Activated naive CD4-positive, alpha-beta T cell treated with Interleukin-2 at 50 U/mL for 16 hours (primary cell): Measurements from ENCODE around the gene ALKBH8.
A peak's percentile ranks its signal among the peaks of the same experiment; 100 is the strongest.
"Not testable (repeated sequence)": the region's sequence is repeated elsewhere in the genome, so short reads cannot be mapped to it uniquely, and the experiment has no call there.

Source experiments
- DNase-seq: peaks from one replicate; pipeline ENCODE4 v3.0.0-alpha.2; 2020

ALKBH8 gene

DNA sequence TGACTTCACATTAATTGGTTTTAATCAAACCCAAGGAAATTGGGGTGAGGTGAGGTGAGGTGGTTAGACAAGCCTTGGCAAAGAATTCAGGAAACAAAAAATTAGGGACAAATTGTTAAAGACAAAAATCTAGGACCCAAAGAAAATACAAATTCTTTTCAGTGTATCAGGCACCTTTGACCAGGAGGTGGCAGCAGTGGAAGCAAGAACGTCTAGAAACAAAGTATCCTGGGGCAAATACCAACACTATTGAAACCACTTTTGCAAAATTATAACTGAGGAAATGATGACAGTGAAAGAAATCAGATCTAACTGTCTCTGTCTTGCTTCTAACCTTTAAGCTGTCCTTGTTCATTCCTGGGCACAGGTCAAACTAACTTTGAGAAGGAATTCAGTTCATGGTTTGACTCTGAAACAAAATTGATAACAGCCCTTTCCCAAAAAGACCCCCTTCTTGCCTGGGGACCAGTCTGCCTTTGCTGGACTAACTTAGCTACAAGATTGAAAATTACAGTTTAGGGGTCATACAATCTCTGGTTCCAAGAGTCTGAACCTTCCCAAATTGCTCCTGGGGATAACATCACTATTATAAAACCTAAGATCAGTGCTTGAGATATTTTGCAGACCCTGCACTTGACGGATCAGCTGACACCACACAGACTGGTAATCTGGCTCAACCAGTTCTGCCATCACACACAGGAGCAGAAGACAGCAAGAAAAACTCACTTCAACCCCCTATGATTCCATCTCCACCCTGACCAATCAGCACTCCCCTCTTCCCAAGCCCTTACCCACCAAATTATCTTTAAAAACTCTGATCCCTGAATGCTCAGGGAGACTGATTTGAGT is 11.2 kb upstream of the ALKBH8 start:
- peak; percentile 58 for DNase-seq

DNA sequence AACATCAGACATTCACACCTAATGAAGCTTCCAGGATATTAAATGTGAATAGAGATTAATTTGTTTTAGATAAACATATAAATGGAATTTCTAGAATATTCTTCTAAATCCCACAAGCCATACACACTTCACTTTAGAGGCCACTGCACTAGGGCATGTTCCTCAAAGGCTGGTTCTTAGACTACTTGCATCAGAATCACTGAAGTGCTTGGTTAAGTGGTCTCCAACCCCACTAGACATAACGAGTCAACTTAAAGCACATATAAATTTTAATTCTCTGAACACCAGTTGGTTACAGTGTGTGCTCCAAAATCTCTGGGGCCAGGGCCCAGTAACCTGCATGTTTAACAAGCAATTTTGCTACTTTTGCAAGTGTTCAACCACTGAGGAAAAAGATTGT is 7.9 kb upstream of the ALKBH8 start:
- no peak for DNase-seq

DNA sequence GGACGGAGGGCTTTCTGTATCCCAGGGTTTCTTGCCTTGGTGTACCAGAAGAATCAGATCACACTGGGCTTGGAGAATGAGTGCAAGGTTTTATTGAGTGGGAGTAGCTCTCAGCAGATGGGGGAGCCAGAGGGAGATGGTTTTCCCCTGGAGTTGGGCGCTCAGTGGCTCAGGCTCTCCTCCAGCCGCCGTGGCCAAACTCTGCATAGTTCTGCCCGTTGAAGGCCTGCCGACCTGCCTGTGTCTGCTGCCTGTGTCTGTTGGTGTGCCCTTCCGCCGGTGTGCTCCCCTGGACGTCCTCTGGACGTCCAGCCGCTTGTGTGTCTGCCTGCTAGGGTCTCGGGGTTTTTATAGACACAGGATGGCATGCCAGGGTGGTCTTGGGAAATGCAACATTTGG is 4.5 kb upstream of the ALKBH8 start:
- no peak for DNase-seq

DNA sequence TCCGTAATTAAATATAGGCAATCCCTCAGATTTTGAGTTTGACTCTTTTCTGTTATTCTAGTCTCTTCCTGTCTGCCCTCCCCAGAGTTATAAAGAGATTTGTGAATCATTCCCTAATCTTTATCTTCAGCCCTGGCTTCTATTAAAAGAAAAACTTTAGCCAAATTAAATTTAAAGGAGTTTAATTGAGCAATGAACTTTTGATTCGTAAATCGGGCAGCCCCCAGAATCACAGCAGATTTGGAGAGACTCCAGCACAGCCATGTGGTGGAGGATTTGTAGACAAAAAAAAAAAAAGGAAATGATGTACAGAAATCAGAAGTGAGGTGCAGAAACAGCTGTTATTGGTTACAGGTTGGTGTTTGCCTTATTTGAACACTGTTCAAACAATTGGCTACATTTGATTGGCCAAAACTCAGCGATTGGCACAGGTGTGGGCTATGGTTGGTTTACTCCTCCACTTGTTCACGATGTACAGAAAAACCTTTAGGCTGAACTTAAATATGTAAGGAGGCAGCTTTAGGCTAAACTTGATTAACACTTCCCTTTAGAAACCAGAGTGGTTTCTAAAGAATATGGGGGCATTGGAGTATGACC is 2.3 kb upstream of the ALKBH8 start:
- DNase-seq: no peak

DNA sequence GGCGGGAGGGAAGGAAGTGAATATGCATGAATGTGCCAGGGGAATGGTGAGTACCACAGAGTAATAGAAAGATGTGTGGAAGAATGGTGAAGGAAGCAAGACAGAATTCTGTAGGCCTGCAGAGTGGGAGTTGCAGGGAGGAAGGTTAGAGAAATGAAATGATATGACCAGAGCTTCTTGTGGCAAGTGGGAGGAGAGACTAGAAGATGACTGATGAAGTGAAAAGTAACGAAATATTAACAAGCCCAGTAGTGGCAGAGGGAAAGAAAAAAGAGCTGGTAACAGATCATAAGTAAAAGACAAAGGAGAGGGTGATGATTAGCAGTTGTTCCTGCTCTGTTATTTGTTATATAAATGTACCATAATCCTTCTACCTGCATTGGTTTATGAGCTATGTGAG is 1.0 kb upstream of the ALKBH8 start:
- no peak for DNase-seq

DNA sequence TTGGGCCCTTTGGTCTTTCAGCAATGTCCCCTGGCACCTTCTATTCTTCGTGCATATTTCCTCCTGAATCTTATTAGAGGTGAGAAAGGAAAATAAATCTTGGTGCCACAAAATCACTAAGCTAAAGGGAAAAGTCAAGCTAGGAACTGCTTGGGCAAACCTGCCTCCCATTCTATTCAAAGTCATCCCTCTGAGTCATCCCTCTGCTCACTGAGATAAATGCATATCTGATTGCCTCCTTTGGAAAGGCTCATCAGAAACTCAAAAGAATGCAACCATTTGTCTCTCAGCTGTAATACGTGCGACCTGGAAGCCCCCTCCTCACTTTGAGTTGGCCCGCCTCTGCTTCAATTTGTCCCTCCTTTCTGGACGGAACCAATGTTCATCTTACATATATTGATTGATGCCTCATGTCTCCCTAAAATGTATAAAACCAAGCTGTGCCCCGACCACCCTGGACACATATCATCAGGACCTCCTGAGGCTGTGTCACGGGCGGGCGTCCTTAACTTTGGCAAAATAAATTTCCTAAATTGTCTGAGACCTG is 493 bp upstream of the ALKBH8 start:
- DNase-seq: not testable (repeated sequence)

DNA sequence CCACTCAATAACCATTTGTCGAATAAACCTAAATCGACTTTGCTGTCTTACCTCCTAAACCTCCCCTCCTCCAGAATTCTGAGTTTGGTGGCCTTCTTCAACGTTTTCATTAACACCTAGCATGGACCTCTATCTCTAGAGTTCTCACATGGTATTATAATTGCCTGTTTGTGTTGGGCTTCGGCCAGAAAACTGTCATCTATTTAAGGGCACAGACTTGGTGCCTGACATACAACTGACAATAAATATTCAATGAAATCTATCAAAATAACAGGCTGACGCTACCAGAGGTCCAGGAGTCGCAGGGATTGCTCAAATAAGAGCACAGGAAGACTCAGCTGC is 687 bp downstream of the ALKBH8 start:
- DNase-seq: no peak

DNA sequence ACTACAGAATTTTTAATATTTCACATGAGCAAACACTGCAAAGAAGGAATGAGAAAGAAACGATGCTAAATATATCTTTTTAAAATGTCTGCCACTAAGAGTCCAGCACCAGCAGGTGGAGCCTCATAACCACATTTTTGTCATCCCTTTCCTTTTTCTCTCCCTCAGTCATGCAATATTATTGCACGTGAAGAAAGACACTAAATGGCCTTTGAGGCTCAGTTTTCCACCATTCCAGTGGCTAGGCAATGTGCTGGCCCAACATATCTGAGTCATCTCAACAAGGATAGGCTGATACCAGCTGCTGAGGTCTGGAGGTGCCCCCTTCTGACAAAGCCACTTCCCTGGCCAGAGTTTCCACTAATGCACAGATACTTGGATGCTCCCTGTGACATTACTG is 1.8 kb downstream of the ALKBH8 start:
- peak; percentile 21 for DNase-seq

DNA sequence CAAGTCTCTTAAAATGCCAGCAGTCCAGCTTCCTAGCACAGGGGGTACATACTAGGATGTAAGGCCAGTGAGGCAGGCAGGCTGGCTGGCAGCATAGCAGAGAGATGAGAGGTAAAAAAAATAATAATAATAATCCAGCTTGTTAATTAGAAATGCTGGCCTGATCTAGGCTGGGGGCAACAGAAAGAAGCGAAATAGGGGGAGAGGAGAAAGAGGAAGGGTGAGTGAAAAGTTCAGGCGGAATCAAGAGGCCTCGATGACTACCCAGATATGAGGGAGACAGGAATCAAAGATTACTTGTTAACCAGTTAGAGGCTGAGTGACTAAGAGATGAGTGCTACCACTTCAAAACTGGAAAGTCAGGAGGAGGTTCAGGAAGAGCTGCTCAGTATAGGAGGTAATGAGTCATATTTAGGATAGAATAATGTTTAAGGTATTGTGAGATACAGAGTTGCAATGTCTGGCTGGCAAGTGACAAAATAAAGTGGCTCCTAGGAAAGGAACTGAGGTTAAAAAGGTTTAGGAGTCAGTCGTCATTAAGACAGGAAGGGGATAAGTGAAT is 2.8 kb downstream of the ALKBH8 start:
- no peak for DNase-seq

DNA sequence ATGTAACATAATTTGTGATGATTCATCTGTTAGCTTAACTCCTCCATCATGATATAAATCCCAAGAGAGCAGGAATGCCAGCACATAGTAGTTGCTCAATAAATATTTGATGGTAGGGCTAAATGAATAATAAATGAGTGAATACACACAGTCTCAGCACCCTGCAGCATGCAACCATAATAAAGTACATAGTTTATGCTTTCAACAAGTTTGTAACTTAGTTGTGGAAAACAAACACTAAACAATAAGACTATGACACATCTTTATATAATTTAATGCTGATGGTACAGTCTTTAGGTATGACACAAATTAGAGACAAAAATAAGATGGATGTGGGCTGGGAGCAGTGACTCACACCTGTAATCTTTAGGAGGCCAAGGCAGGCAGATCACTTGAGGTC is 3.8 kb downstream of the ALKBH8 start:
- DNase-seq: peak; percentile 13

DNA sequence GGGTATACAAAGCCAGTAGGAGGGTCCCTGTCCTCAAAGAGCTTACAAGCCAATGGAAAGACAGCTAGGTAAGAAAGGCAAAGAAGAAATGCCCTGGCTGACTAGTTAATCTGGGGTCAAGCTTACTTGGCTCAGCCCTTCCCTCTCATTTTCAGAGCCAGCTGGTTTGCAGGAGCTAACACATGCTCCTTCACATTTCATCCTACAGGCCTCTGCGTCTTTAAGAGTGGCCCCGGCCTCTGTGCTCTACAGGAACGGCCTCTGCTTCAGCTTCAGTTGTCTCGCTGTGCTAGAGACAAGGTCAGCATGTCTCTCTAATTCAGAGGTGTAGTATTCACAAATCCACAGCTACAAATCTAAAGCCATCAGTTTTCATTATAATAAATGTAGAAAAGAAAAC is 15.2 kb downstream of the ALKBH8 start:
- no peak for DNase-seq

DNA sequence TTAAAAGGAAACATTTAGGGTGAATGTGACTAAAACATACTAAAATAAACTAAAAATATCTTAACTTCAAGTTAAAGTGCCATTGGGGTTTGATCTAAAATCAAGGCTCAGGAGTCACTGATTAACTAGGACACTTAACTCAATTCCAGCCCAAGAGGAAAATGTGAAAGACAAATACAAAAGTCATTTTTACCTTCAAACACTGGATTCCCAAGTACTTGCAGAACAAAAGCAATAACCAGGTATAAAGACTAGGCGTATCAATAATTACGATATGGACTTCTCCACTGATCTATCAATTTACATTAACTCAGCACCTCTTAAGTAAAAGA is 15.6 kb downstream of the ALKBH8 start:
- no peak for DNase-seq

DNA sequence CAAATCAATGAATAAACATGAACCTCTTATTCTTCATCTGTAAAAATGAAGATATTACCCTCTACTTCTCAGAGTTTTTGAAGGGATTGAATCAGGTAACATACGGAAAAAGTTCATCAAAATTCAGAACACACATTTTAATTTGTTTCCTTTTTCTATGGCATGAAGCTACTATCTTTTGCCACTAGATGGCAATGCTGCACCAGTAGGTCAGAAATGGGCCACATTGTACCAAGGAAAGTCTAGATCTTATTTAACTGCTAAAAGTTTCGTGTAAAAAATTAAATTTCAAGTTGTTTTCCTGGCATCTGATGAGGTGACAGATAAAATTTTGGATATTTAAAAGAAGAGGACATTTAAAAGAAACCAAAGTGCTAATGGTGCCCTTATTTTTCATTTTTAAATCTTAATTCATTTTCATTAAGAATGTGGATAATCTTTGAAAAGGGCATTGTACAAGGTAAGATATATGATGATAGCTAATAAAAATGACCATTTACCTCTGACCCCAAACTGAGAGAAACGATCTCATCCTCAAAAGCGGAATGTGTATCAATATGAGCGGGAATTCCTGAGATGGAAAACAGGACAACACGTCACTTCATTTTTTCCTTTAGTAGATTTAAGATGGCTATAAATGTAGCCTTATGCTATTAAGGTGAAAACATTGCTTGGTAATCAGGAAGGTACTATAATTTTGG is 16.1 kb downstream of the ALKBH8 start:
- DNase-seq: peak; percentile 20

DNA sequence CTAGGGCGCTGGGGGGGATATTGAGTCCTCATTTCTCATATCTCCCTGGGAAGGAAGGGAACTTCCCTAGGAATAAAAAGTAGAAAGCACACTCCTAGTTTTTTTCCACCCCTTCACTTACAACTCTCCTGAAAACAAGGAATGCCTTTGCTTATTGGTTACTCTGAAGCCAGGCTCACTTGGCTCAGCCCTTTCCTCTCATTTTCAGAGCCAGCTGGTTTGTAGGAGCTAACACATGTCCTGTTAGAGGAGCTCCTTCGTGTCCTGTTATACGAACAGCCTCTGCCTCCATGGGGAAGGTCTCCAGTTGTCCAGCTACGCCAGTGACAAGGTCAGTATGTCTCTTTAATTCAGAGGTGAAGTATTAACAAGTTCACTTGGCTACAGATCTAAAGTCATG is 17.6 kb downstream of the ALKBH8 start:
- no peak for DNase-seq

DNA sequence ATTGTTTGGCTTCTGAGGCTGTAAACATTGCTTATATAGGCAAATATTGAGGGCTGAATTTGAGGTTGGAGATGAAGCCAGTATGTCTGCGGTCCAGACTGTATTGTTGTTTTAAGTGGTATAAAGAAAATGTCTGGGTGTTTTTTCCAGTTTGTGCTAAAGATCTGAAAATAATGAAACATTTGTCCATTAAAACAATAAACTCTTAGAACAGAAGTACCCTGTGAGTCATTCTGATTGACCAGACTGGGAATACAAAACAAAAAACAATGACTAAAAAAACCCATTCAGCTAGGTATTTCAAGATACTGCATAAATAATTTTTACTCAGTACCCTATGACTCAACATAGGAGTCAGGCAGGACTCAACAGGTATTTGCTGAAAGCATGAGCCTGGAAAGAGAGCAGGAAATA is 20.4 kb downstream of the ALKBH8 start:
- no peak for DNase-seq

DNA sequence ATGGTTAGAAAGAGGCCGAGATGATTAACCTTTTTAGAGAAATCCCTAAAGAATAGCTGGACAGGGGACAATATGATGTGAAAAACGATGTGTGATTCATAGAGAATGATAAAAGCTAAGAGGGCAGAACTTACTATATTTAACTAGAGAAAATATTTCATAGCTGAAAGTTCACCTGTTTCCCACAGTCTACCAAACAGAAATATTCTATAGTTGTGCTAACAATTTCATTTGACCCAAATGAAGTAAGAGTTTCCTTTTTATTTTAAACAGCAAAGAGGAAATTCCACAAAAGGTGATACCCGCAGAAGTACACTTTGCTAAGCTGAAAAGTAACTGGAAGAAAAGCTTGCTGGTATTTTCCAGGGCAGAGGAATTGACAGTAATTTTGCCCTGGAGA is 26.7 kb downstream of the ALKBH8 start:
- no peak for DNase-seq

DNA sequence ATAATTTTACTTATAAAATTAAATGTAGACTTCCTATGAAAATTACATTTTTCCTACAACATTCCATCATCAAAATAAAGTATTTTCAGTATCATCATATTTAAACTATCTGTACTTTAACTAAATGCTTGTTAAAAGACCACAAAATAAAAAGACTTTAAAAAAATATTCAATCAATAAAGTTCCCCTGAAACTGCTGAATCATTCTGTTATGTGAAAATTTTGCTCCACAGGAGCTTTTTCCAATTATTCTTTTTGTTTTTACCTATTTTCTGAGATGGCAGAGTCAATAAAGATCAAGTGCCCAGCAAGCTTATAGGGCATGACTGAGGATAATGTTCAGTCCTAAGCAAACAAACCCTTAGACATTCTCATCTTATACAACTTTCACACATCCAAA is 27.3 kb downstream of the ALKBH8 start:
- DNase-seq: no peak

DNA sequence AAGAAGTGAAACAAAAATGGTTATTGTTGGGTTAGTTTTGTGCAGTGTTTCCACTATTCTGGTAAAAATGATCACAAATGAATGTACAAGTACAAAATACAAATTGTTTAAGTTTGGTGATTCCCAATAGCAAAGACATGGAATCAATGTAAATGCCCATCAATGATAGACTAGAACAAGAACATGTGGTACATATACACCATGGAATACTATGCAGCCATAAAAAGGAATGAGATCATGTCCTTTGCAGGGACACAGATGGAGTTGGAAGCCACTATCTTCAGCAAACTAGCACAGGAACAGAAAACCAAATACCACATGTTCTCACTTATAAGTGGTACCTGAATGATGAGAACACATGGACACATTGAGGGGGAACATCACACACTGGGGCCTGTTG is 28.4 kb downstream of the ALKBH8 start:
- not testable (repeated sequence) for DNase-seq

DNA sequence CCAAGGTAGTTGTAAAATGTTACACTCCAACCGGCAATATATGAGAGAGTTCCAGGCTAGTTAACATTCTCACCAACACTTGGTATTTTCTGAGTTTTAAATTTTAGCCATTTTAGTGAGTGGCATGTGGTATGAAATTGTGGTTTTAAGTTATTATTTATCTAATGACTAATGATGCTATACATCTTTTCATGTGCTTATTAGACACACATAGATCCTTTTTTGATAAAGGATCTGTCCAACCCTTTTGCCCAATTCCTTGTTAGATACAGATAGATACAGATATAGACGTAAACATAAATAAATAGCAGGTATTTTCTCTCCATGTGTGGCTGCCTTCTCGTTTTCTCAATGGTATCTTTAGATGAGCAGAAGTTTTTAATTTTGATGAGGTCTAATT is 39.3 kb downstream of the ALKBH8 start:
- DNase-seq: no peak

DNA sequence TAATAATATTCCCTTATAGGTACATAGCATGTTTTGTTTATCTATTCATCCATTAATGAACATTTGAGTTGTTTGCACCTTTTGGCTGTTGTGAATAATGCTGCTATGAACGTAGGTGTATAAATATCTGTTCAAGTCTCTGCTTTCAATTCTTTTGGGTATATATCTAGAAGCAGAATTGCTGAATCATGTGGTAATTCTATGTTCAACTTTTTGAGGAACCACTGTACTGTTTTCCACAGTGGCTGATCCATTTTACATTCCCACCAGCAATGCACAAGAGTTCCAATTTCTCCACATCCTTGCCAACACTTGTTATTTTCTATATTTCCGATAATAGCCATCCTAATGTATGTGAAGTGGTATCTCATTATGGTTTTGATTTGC is 56.7 kb downstream of the ALKBH8 start:
- DNase-seq: no peak

DNA sequence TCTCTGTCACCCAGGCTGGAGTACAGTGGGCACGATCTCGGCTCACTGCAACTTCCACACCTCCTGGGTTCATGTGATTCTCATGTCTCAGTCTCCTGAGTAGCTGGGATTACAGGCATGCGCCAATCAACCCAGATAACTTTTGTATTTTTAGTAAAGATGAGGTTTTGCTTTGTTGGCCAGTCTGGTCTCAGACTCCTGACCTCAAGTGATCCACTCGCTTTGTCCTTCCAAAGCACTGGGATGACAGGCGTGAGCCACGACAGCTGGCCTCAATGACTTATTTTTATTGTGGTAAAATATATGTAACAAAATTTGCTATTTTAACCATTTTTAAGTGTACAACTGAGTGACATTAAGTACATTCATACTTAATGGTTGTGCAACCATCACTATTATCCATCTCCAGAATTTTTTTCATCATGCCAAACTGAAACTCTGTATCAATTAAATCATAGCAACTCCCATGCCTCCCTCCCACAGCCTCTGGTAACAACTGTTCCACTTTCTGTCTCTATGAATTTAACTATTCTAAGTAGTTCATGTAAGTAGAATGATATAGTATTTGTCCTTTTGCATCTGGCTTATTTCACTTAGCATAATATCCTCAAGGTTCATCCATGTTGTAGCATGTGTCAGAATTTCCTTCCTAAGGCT is 57.2 kb downstream of the ALKBH8 start:
- DNase-seq: no peak

DNA sequence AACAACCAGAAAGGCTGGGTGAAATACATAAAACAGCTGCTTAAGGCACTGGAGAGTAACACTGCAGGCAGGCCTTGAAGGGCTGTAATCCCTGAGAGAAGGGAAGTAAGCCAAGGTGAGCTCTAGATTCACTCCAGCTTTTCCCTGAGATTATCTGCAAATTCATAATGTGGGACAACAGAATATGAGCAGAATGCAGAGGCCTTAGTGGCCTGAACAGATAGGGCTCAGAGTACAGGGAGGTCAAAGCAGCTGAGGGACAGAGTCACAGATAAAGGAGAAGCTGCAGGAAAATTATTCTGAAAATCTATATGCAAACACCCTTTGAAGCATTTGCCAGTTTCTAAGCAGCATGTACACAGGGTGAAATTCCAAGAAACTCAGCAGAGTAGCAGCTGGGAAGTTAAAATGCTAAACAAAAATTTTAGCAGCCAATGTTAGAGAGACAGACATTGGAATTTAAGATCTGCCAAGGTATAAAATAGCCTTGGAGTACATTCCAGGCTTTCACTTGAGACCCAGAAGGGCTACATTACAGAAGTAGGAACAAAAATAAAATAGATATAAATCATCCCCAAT is 59.8 kb downstream of the ALKBH8 start:
- no peak for DNase-seq

DNA sequence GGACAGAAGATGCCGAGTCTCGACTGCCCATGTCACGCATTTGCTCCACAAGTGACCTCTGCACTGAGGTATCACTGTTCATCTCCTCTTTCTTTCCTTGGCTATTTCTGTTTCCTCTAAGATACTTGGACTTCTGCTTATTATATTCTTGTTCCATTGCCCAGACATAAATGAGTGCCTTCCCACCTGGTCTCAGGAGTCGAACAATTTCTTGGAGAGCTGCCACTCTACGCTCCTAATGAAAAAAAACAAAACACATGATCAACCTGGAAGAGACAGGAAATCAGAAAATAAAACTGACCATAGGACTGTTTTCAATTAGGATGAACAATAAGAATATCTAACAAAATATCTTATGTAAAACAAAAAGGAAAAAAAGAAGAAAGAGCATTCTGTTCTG is 60.6 kb downstream of the ALKBH8 start:
- no peak for DNase-seq
